ENCODE measurements around the gene DENND5B. TPM values are rescaled to one million over a fixed set of nuclear protein-coding genes. Genes with fewer than 3 reads are reported as not detected.

Gene DENND5B
- total RNA-seq, 1 donor from 2014 or later = 20.0 TPM

- no peaks in the 10 kb centered on the region for H3K36me3 Mint-ChIP-seq (ENCODE audit: low read depth, unreplicated experiment)
- H3K4me1 Mint-ChIP-seq (ENCODE audit: unreplicated experiment) = no peaks in the 10 kb centered on the region
- no peak for DNase-seq (ENCODE audit: low spot score)
- no peak for TF ChIP-seq CTCF (IDR thresholded peaks at IDR 0.05; ENCODE audit: unreplicated experiment)
- no peak overlapping the region for H3K4me3 Mint-ChIP-seq (ENCODE audit: unreplicated experiment)
- H3K27me3 Mint-ChIP-seq (ENCODE audit: unreplicated experiment) = peaks cover 2% of the 10 kb centered on the region
- H3K27ac Mint-ChIP-seq (ENCODE audit: unreplicated experiment) = no peak overlapping the region
- no peaks in the 10 kb centered on the region for H3K9me3 Mint-ChIP-seq (ENCODE audit: unreplicated experiment)
These were observed 248.7 kb downstream of the DENND5B start for GRCh38 chr12:31342286-31342685.

GRCh38 chr12:31339831-31340622 lies 250.9 kb downstream of the DENND5B start:
- TF ChIP-seq CTCF (IDR thresholded peaks at IDR 0.05; ENCODE audit: unreplicated experiment) = no peak
- no peaks in the 10 kb centered on the region for H3K4me1 Mint-ChIP-seq (ENCODE audit: unreplicated experiment)
- H3K36me3 Mint-ChIP-seq (ENCODE audit: low read depth, unreplicated experiment) = no peaks in the 10 kb centered on the region
- H3K4me3 Mint-ChIP-seq (ENCODE audit: unreplicated experiment) = no peak overlapping the region
- no peak overlapping the region for H3K27ac Mint-ChIP-seq (ENCODE audit: unreplicated experiment)
- DNase-seq (ENCODE audit: low spot score) = no peak
- H3K9me3 Mint-ChIP-seq (ENCODE audit: unreplicated experiment) = no peaks in the 10 kb centered on the region
- H3K27me3 Mint-ChIP-seq (ENCODE audit: unreplicated experiment) = peaks cover 2% of the 10 kb centered on the region

GRCh38 chr12:31337952-31338351 lies 253.0 kb downstream of the DENND5B start:
- no peaks in the 10 kb centered on the region for H3K27me3 Mint-ChIP-seq (ENCODE audit: unreplicated experiment)
- no peak overlapping the region for H3K27ac Mint-ChIP-seq (ENCODE audit: unreplicated experiment)
- no peaks in the 10 kb centered on the region for H3K36me3 Mint-ChIP-seq (ENCODE audit: low read depth, unreplicated experiment)
- no peaks in the 10 kb centered on the region for H3K4me1 Mint-ChIP-seq (ENCODE audit: unreplicated experiment)
- DNase-seq (ENCODE audit: low spot score) = no peak
- H3K9me3 Mint-ChIP-seq (ENCODE audit: unreplicated experiment) = no peaks in the 10 kb centered on the region
- H3K4me3 Mint-ChIP-seq (ENCODE audit: unreplicated experiment) = no peak overlapping the region
- no peak for TF ChIP-seq CTCF (IDR thresholded peaks at IDR 0.05; ENCODE audit: unreplicated experiment)

Other genes starting within 250 kb of the DENND5B start
- 3.6 TPM for gene ETFBKMT, start 68.6 kb upstream of the DENND5B start, total RNA-seq (ENCODE audit: unreplicated experiment)
- gene AMN1, start 137.9 kb upstream of the DENND5B start, total RNA-seq (ENCODE audit: unreplicated experiment) = 5.6 TPM

Data from endothelial cell (in vitro differentiated cells).